Measurements from ENCODE around the gene MRC2.

GRCh38 chr17:62673614-62674362 lies 46.3 kb downstream of the MRC2 start:
- TF ChIP-seq EZH2 (IDR thresholded peaks at IDR 0.05; ENCODE audit: insufficient read depth, poor library complexity, severe bottlenecking) = no peak
- TF ChIP-seq EZH2phosphoT487 (IDR thresholded peaks at IDR 0.05; ENCODE audit: insufficient read depth, low read depth) = no peak

All from GM23248 (cell line).